HepG2 (cell line): ENCODE results near the gene ZER1. TPM values are rescaled to one million over a fixed set of nuclear protein-coding genes. Genes with fewer than 3 reads are reported as not detected.

Source experiments
- AGO2 ChIP-seq: fragments of 200-400 bp; formaldehyde crosslinking; optimal IDR thresholded peaks from 2 replicates; pipeline ENCODE3; 2017; ENCODE audit warnings: mild to moderate bottlenecking, low read depth, low read length, moderate library complexity
- ESRRA ChIP-seq: sonication (generic); formaldehyde crosslinking; IDR thresholded peaks from 2 replicates; pipeline ENCODE4 v1.5.1; 2020; ENCODE audit warnings: mild to moderate bottlenecking, low read depth, missing genetic modification reagents
- HOXA3 ChIP-seq: sonication (generic); formaldehyde crosslinking; IDR thresholded peaks from 2 replicates; pipeline ENCODE4 v1.5.0; 2020; ENCODE audit warnings: missing genetic modification reagents
- KLF16 ChIP-seq, 2 experiments: sonication (generic) in 1 of 2; formaldehyde crosslinking in 1 of 2; IDR thresholded peaks; 2 replicates each; pipeline versions ENCODE4 v1.6.1 to v1.8.0; 2016 to 2023; ENCODE audit warnings: missing genetic modification reagents in 2 of 2, missing compliant biosample characterization in 1 of 2
- MAF1 ChIP-seq: sonication (generic); formaldehyde crosslinking; IDR thresholded peaks from 2 replicates; pipeline ENCODE4 v1.5.0; 2020; ENCODE audit warnings: missing genetic modification reagents, borderline replicate concordance
- NFKB2 ChIP-seq: sonication (generic); formaldehyde crosslinking; IDR thresholded peaks from 2 replicates; pipeline ENCODE4 v1.4.0; 2020; ENCODE audit warnings: missing genetic modification reagents, borderline replicate concordance
- NFYC ChIP-seq: IDR thresholded peaks from 2 replicates; pipeline ENCODE4 v1.6.1; 2016; ENCODE audit warnings: missing genetic modification reagents, missing compliant biosample characterization
- NR1H2 ChIP-seq: sonication (generic); formaldehyde crosslinking; IDR thresholded peaks from 2 replicates; pipeline ENCODE4 v1.8.1; 2022; ENCODE audit warnings: low read depth, missing genetic modification reagents, borderline replicate concordance
- POLR2AphosphoS5 ChIP-seq: IDR thresholded peaks from 2 replicates; pipeline ENCODE4 v1.6.1; 2012; ENCODE audit warnings: low read depth, low read length
- SIN3A ChIP-seq: IDR thresholded peaks from 2 replicates; pipeline ENCODE4 v1.6.1; 2011; ENCODE audit warnings: low read depth, mild to moderate bottlenecking, control low read depth, low read length, borderline replicate concordance
- TAF1 ChIP-seq: sonication (generic); formaldehyde crosslinking; IDR thresholded peaks from 2 replicates; pipeline ENCODE4 v1.4.0; 2020; ENCODE audit warnings: missing genetic modification reagents
- THAP11 ChIP-seq: IDR thresholded peaks from 2 replicates; pipeline ENCODE4 v1.6.1; 2016; ENCODE audit warnings: missing biosample characterization, missing genetic modification reagents
- TOE1 ChIP-seq: sonication (generic); formaldehyde crosslinking; IDR thresholded peaks from 2 replicates; pipeline ENCODE4 v1.4.0; 2020; ENCODE audit warnings: mild to moderate bottlenecking, missing genetic modification reagents
- YEATS4 ChIP-seq: sonication (generic); formaldehyde crosslinking; IDR thresholded peaks from 2 replicates; pipeline ENCODE4 v1.4.0; 2020; ENCODE audit warnings: missing genetic modification reagents, borderline replicate concordance
- ZFP90 ChIP-seq: sonication (generic); formaldehyde crosslinking; IDR thresholded peaks from 2 replicates; pipeline ENCODE4 v1.8.0; 2022; ENCODE audit warnings: missing genetic modification reagents, mild to moderate bottlenecking, inconsistent platforms, borderline replicate concordance
- ZNF232 ChIP-seq: sonication (generic); formaldehyde crosslinking; IDR thresholded peaks from 2 replicates; pipeline ENCODE4 v1.4.0; 2020; ENCODE audit warnings: missing genetic modification reagents, borderline replicate concordance
- ZNF343 ChIP-seq: sonication (generic); formaldehyde crosslinking; IDR thresholded peaks from 2 replicates; pipeline ENCODE4 v1.4.0; 2020; ENCODE audit warnings: mild to moderate bottlenecking, missing genetic modification reagents
- ZNF660 ChIP-seq: sonication (generic); formaldehyde crosslinking; IDR thresholded peaks from 2 replicates; pipeline ENCODE4 v1.5.1; 2020; ENCODE audit warnings: mild to moderate bottlenecking, low read depth, missing genetic modification reagents, borderline replicate concordance
- ZNF816 ChIP-seq: sonication (generic); formaldehyde crosslinking; IDR thresholded peaks from 2 replicates; pipeline ENCODE4 v1.8.0; 2022; ENCODE audit warnings: missing genetic modification reagents, mild to moderate bottlenecking, borderline replicate concordance
- polyA plus RNA-seq, 8 experiments: library from polyadenylated mRNA; depleted of rRNA in 3 of 8; stranded (reverse) in 7 of 8; unstranded in 1 of 8; fragments of >200 nt; fragmentation: Illumina TruSeq in 4 of 8; extraction: Trizol in 4 of 8; gene quantifications; 2 replicates each; pipeline versions ENCODE4 v1.2.1 to v1.2.3, GENCODE V29; 2011 to 2016; ENCODE audit warnings: low read depth in 4 of 8, missing spikeins in 1 of 8, mixed read lengths in 1 of 8; ENCODE audit not compliant: insufficient read depth in 1 of 8
- total RNA-seq, 5 experiments: library from RNA; depleted of rRNA; stranded (reverse); fragments of >200 nt; fragmentation: Illumina TruSeq; extraction: Trizol; gene quantifications; 2 replicates each; pipeline ENCODE4 v1.2.3, GENCODE V29; 2016; ENCODE audit warnings: low read depth in 1 of 5
- TF ChIP-seq, protein P1 (sequence below): sonication (generic); formaldehyde crosslinking; IDR thresholded peaks from 2 replicates; pipeline ENCODE4 v1.4.0; 2020; ENCODE audit warnings: missing genetic modification reagents
- TF ChIP-seq, protein P2 (sequence below): sonication (generic); formaldehyde crosslinking; IDR thresholded peaks from 2 replicates; pipeline ENCODE4 v1.4.0; 2020; ENCODE audit warnings: low read depth, mild to moderate bottlenecking, missing genetic modification reagents
- TF ChIP-seq, protein P3 (sequence below): sonication (generic); formaldehyde crosslinking; IDR thresholded peaks from 2 replicates; pipeline ENCODE4 v1.4.0; 2020; ENCODE audit warnings: mild to moderate bottlenecking, missing genetic modification reagents

The ZER1 gene
- total and polyA plus RNA-seq, 2 of the 13 experiments (the other 11 are each of a cell fraction or from before 2014, with no cell fraction given): 7.7 to 40.0 TPM

DNA sequence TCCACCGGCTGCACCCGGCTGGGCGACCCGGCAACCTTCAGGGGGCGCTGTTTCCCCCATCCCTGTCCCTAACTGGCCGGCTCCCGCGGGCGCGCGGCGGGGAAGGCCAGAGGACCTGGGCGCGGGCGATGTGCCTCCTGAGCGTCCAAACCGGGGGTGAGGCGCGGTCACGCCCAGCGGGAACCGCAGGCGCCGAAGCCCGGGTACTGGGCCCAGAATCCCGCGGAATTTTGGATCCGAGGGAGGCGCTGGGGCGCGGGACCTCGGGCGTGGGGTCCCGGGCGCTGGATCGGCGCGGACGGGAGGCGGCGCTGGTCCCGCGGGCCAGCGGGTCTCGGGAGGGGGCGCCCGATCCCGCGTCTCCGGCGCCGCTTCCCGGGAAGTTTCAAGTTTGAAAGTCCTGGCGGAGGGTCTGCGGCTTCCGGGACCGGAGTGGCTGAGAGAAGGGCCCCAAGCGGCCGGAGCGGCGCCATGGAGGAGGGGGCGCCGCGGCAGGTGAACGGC is 69.2 kb downstream of the ZER1 start, which contains the start of gene PKN3 (continued):
- 0 out of 2 replicates have a peak, but pooled peaks have one; percentile 16 for TF ChIP-seq ESRRA (CRISPR knock-in tag)
- TF ChIP-seq, protein P1, sequence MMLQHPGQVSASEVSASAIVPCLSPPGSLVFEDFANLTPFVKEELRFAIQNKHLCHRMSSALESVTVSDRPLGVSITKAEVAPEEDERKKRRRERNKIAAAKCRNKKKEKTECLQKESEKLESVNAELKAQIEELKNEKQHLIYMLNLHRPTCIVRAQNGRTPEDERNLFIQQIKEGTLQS: no peak
- TF ChIP-seq POLR2AphosphoS5: peak; percentile 37; the same call in 1 of the 2 replicates
- no peak for TF ChIP-seq ZNF660 (CRISPR knock-in tag)
- TF ChIP-seq NR1H2 (CRISPR knock-in tag): no peak
- peak; percentile 66 for TF ChIP-seq SIN3A
- TF ChIP-seq ZFP90 (CRISPR knock-in tag): no peak
- TF ChIP-seq, protein P2, sequence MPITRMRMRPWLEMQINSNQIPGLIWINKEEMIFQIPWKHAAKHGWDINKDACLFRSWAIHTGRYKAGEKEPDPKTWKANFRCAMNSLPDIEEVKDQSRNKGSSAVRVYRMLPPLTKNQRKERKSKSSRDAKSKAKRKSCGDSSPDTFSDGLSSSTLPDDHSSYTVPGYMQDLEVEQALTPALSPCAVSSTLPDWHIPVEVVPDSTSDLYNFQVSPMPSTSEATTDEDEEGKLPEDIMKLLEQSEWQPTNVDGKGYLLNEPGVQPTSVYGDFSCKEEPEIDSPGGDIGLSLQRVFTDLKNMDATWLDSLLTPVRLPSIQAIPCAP: no peak
- TF ChIP-seq ZNF232: no peak
- peak in 1 of 2 experiments; percentile 37; a peak in 1 of 4 replicates for TF ChIP-seq KLF16 (CRISPR knock-in tag; IDR thresholded peaks at IDR 0.05)
- no peak for TF ChIP-seq THAP11 (CRISPR knock-in tag)
- no peak for TF ChIP-seq MAF1 (CRISPR knock-in tag)
- TF ChIP-seq TAF1 (CRISPR knock-in tag): peak; percentile 29; the same call in 1 of the 2 replicates
- no peak for TF ChIP-seq TOE1 (CRISPR knock-in tag)
- peak; percentile 36; the same call in 1 of the 2 replicates for TF ChIP-seq ZNF343 (CRISPR knock-in tag)
- TF ChIP-seq HOXA3: 0 out of 2 replicates have a peak, but pooled peaks have one; percentile 6
- TF ChIP-seq, protein P3, sequence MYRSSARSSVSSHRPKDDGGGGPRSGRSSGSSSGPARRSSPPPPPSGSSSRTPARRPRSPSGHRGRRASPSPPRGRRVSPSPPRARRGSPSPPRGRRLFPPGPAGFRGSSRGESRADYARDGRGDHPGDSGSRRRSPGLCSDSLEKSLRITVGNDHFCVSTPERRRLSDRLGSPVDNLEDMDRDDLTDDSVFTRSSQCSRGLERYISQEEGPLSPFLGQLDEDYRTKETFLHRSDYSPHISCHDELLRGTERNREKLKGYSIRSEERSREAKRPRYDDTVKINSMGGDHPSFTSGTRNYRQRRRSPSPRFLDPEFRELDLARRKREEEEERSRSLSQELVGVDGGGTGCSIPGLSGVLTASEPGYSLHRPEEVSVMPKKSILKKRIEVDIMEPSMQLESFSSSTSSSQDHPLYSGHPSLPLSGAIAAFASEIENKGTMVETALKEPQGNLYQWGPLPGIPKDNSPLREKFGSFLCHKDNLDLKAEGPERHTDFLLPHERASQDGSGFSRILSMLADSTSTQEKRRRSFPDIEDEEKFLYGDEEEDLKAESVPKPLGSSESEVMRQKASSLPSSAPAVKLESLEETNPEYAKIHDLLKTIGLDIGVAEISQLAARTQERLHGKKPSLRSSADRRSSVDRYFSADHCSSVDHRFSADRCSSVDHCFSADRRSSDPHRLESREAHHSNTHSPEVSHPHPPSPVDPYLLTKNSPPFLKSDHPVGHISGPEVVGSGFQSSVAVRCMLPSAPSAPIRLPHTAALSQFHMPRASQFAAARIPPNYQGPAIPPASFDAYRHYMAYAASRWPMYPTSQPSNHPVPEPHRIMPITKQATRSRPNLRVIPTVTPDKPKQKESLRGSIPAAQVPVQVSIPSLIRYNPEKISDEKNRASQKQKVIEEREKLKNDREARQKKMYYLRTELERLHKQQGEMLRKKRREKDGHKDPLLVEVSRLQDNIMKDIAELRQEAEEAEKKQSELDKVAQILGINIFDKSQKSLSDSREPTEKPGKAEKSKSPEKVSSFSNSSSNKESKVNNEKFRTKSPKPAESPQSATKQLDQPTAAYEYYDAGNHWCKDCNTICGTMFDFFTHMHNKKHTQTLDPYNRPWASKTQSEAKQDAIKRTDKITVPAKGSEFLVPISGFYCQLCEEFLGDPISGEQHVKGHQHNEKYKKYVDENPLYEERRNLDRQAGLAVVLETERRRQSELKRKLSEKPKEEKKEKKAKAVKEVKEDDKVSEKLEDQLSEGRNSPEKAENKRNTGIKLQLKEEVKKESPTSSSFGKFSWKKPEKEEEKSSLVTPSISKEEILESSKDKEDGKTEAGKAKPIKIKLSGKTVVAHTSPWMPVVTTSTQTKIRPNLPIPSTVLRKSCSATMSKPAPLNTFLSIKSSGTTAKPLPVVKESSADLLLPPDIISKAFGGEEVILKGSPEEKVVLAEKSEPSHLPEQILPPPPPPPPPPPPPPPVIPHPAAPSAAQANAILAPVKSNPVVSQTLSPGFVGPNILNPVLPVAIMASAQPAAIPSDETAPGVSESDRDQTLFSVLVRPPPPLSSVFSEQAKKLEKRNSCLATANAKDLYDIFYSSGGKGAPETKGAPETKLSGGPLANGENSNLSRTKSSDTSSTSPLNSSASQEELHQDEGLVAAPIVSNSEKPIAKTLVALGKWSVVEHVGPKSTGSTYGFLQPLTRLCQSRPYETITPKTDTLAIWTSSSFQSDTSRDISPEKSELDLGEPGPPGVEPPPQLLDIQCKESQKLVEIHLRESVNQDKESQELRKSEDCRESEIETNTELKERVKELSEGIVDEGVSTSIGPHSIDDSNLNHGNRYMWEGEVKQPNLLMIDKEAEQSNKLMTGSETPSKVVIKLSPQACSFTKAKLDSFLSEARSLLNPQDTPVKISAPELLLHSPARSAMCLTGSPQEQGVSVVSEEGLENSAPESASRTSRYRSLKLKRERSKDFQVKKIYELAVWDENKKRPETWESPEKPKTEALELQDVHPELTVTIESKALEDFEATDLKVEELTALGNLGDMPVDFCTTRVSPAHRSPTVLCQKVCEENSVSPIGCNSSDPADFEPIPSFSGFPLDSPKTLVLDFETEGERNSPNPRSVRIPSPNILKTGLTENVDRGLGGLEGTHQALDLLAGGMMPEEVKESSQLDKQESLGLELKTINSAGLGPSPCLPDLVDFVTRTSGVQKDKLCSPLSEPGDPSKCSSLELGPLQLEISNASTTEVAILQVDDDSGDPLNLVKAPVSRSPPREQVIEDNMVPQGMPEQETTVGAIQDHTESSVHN (CRISPR knock-in tag): no peak
- TF ChIP-seq NFKB2 (CRISPR knock-in tag): no peak
- no peak for TF ChIP-seq NFYC (CRISPR knock-in tag)
- peak; percentile 42; the same call in 1 of the 2 replicates for TF ChIP-seq ZNF816
- peak; percentile 38; the same call in 1 of the 2 replicates for TF ChIP-seq YEATS4 (CRISPR knock-in tag)
- TF ChIP-seq AGO2: peak; percentile 24
